Stomach (tissue), 4 donors: ENCODE data around the gene CASTOR1.

ENCODE experiments used
- POLR2A ChIP-seq, 4 donors: fragments of 450-650 bp; IDR thresholded peaks; one replicate each; pipeline ENCODE4 v1.6.1; 2016; ENCODE audit warnings: antibody characterized with exemption in 4 of 4, control low read depth in 2 of 4, mild to moderate bottlenecking in 1 of 4, moderate library complexity in 1 of 4
- TF ChIP-seq, protein P1 (sequence below), 7 experiments: fragments of 450-650 bp in 4 of 7; fragments of 200-600 bp in 3 of 7; sonication (generic) in 3 of 7; IDR thresholded peaks; one replicate each; pipeline ENCODE4 v1.5.1; 2016 to 2019; ENCODE audit warnings: antibody characterized with exemption in 7 of 7, control low read depth in 2 of 7, mild to moderate bottlenecking in 1 of 7

DNA sequence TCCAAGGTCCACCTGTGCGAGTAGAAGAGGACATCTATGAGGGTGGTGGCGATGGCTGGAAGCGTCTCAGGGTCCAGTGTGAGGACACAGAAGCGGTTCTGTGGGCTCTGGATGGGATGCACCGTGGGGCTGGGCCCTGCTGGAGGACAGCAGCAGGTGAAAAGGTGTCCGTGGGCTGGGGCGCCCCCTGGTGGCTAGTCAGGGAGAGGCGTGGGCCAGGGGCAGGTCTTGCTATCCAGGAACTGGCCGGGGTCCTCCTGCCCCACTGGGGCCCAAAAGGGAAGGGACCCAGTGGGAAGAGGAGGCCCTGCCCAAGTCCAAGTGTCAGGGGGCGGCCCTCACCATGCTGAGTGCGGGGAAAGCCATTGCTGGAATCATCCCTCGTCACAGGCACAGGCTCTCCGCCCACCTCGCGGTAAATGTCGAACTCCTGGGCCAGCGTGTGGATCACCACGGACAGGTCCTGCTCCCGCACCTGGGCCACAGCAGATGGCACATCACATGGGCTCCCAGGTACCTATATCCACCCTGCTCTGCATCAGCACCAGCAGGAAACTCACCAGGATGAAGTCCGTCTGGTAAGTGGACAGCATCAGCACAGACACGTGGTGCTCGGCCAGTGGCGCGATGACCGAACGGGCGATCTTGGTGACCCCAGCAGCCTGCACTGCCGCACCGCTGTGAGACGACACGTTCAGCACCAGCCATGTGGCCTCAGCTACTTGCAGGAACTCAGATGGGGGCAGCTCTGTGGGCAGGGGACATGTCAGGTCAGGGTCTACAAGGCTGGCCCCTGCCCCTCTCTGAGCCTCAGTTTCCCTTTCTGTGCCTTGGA, 2.3 kb downstream of the CASTOR1 start:
- TF ChIP-seq, protein P1, sequence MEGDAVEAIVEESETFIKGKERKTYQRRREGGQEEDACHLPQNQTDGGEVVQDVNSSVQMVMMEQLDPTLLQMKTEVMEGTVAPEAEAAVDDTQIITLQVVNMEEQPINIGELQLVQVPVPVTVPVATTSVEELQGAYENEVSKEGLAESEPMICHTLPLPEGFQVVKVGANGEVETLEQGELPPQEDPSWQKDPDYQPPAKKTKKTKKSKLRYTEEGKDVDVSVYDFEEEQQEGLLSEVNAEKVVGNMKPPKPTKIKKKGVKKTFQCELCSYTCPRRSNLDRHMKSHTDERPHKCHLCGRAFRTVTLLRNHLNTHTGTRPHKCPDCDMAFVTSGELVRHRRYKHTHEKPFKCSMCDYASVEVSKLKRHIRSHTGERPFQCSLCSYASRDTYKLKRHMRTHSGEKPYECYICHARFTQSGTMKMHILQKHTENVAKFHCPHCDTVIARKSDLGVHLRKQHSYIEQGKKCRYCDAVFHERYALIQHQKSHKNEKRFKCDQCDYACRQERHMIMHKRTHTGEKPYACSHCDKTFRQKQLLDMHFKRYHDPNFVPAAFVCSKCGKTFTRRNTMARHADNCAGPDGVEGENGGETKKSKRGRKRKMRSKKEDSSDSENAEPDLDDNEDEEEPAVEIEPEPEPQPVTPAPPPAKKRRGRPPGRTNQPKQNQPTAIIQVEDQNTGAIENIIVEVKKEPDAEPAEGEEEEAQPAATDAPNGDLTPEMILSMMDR (IDR thresholded peaks at IDR 0.05), result peak in 5 of 7 experiments; percentile 78 to 97 (median 89)
- no peak for TF ChIP-seq POLR2A (IDR thresholded peaks at IDR 0.05)
